Measurements from ENCODE around the gene UQCC2.

The UQCC2 gene

DNA sequence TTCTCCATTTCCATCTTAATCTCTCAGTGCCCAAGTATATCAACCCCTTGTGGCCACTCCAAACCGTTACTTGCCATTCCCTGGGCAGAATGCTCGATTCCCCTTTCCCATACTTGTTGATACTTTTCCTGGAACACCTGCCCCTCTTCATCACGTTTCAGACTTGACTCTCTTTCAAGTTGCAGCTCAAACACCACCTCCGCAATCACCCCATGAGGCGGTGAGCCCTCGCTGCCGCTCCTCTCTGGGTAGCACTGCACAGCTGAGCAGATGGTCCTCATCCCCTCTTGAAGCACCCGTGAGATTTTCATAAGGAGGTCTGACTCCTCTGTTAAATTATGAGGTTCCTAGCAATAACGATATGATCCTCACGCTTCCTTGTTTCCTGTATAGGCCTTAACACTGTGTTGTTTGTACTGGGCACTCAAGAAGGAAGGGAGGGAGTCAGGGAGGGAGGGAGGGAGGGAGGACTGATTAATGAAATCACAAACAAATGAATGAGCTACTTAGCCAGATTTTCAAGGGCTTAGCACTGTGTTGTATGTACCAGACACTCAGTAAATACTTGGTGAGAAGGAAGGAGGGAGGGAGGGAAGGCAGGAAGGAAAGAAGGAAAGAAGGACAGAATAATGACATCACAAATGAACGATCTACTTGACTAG is 8.0 kb upstream of the UQCC2 start:
- no peaks in the 10 kb centered on the region for H3K36me3 ChIP-seq (replicated peaks in 1 of 2; ENCODE audit: control insufficient read depth in 2 of 2, insufficient read depth in 2 of 2, low read length in 2 of 2)
- H3K4ac ChIP-seq (ENCODE audit: low read length): no peak overlapping the region
- DNase-seq (ENCODE audit: low spot score): no peak
- H3K23ac ChIP-seq (ENCODE audit: low read depth, low read length, poor library complexity): no peak overlapping the region
- no peak overlapping the region for H2BK120ac ChIP-seq (ENCODE audit: low read depth, low read length)
- H3K27ac ChIP-seq (replicated peaks; ENCODE audit: low read length): no peak overlapping the region
- no peak overlapping the region for H4K8ac ChIP-seq (ENCODE audit: low read depth, low read length)
- H3K4me2 ChIP-seq (ENCODE audit: insufficient read depth, low read length, poor library complexity, severe bottlenecking): no peak overlapping the region
- no peaks in the 10 kb centered on the region for H3K4me1 ChIP-seq (ENCODE audit: control insufficient read depth in 2 of 2, insufficient read depth in 1 of 2, low read depth in 1 of 2, low read length in 2 of 2)
- H2BK5ac ChIP-seq (ENCODE audit: low read length): no peak overlapping the region
- H2BK15ac ChIP-seq (ENCODE audit: low read length): no peak overlapping the region
- H3K14ac ChIP-seq (ENCODE audit: low read length): no peak overlapping the region
- H2AFZ ChIP-seq (ENCODE audit: low read length): no peak overlapping the region
- no peak overlapping the region for H3K4me3 ChIP-seq (ENCODE audit: low read length in 2 of 2)
- no peaks in the 10 kb centered on the region for H3K79me1 ChIP-seq (ENCODE audit: low read depth, low read length)
- H4K91ac ChIP-seq (ENCODE audit: low read depth, low read length, poor library complexity): no peak overlapping the region
- no peak overlapping the region for H2AK5ac ChIP-seq (ENCODE audit: low read depth, low read length)
- no peak overlapping the region for H2BK12ac ChIP-seq (ENCODE audit: low read length)
- no peaks in the 10 kb centered on the region for H3K9me3 ChIP-seq (replicated peaks in 1 of 2; ENCODE audit: control insufficient read depth in 2 of 2, insufficient read depth in 1 of 2, low read depth in 1 of 2, low read length in 2 of 2)
- WGBS, 2 donors (ENCODE audit: extremely low coverage in 2 of 2, insufficient read length in 2 of 2, insufficient replicate concordance in 1 of 2): no CpG with 5 or more reads among the region's 11 CpGs
- no peak overlapping the region for H3K9ac ChIP-seq (ENCODE audit: low read depth, low read length, poor library complexity)
- H3K18ac ChIP-seq (ENCODE audit: low read length): no peak overlapping the region
- peaks cover 0 to 30% (median 0%) of the 10 kb centered on the region in 3 experiments for H3K27me3 ChIP-seq (ENCODE audit: control insufficient read depth in 3 of 3, insufficient read depth in 3 of 3, low read depth in 1 of 3, low read length in 3 of 3)

DNA sequence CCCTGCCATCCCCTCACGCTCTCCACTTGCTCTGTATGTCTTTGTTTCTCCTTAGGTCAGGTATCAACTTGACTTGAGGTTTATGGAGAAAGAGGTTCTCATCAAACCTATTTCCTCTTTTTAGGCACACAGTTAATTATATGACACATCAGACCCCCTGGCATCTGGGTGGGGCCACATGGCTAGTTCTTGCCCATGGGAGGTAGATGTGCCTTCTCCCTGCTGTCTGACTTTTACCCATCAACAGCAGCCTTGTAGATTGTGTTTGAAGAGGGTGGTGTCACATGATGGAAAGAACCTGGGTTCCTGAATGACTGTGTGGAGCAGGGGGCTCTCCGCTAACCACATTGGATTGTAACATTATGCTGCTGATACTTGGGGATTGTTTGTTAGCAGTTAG is 7.2 kb upstream of the UQCC2 start:
- Histone ChIP-seq H3K23ac (ENCODE audit: low read depth, low read length, poor library complexity) (no peak overlapping the region), H2AFZ (ENCODE audit: low read length) (no peak overlapping the region), H3K36me3 (replicated peaks in 1 of 2; ENCODE audit: control insufficient read depth in 2 of 2, insufficient read depth in 2 of 2, low read length in 2 of 2) (no peaks in the 10 kb centered on the region), H3K18ac (ENCODE audit: low read length) (no peak overlapping the region), H3K9me3 (replicated peaks in 1 of 2; ENCODE audit: control insufficient read depth in 2 of 2, insufficient read depth in 1 of 2, low read depth in 1 of 2, low read length in 2 of 2) (no peaks in the 10 kb centered on the region), H3K27ac (replicated peaks; ENCODE audit: low read length) (no peak overlapping the region), H3K79me1 (ENCODE audit: low read depth, low read length) (no peaks in the 10 kb centered on the region), H3K4me1 (ENCODE audit: control insufficient read depth in 2 of 2, insufficient read depth in 1 of 2, low read depth in 1 of 2, low read length in 2 of 2) (no peaks in the 10 kb centered on the region), H2BK120ac (ENCODE audit: low read depth, low read length) (no peak overlapping the region), H3K4me3 (ENCODE audit: low read length in 2 of 2) (no peak overlapping the region), H3K4me2 (ENCODE audit: insufficient read depth, low read length, poor library complexity, severe bottlenecking) (no peak overlapping the region), H3K9ac (ENCODE audit: low read depth, low read length, poor library complexity) (no peak overlapping the region), H2AK5ac (ENCODE audit: low read depth, low read length) (no peak overlapping the region), H3K14ac (ENCODE audit: low read length) (no peak overlapping the region), H3K4ac (ENCODE audit: low read length) (no peak overlapping the region), H3K27me3 (ENCODE audit: control insufficient read depth in 3 of 3, insufficient read depth in 3 of 3, low read depth in 1 of 3, low read length in 3 of 3) (peaks cover 0 to 24% (median 0%) of the 10 kb centered on the region in 3 experiments), H2BK12ac (ENCODE audit: low read length) (no peak overlapping the region), H4K91ac (ENCODE audit: low read depth, low read length, poor library complexity) (no peak overlapping the region), H4K8ac (ENCODE audit: low read depth, low read length) (no peak overlapping the region), H2BK15ac (ENCODE audit: low read length) (no peak overlapping the region), H2BK5ac (ENCODE audit: low read length) (no peak overlapping the region)
- DNase-seq (ENCODE audit: low spot score): no peak
- no CpG with 5 or more reads among the region's 2 CpGs for WGBS, 2 donors (ENCODE audit: extremely low coverage in 2 of 2, insufficient read length in 2 of 2, insufficient replicate concordance in 1 of 2)

DNA sequence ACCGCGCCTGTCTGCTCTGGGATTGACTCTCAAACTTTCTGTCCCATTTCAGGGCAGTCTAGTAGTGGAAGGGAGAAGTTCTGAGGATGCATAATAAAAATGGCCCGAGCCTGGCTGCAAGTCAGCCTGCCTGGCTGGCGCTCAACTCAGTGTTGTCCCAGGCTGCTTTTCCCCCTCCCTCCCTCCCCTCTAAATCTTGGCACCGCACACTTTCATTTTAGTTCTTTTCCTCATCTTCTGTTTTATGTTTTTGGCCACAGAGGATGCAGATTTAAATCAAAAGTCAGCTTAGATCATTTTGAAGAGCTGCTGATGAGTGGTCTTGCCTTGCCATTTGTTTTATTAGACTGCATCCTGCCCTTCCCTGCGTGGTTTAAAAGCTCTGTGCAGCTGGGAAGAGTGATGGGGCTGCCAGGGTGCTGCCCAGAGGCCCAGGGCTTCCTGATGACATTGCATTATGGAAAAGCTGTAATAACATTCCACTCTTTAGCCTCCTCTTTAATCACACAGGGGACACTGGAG is 6.5 kb upstream of the UQCC2 start:
- H2BK5ac ChIP-seq (ENCODE audit: low read length): no peak overlapping the region
- H4K8ac ChIP-seq (ENCODE audit: low read depth, low read length): no peak overlapping the region
- H3K27ac ChIP-seq (replicated peaks; ENCODE audit: low read length): no peak overlapping the region
- peaks cover 0 to 21% (median 0%) of the 10 kb centered on the region in 3 experiments for H3K27me3 ChIP-seq (ENCODE audit: control insufficient read depth in 3 of 3, insufficient read depth in 3 of 3, low read depth in 1 of 3, low read length in 3 of 3)
- H3K4me1 ChIP-seq (ENCODE audit: control insufficient read depth in 2 of 2, insufficient read depth in 1 of 2, low read depth in 1 of 2, low read length in 2 of 2): no peaks in the 10 kb centered on the region
- H3K9ac ChIP-seq (ENCODE audit: low read depth, low read length, poor library complexity): no peak overlapping the region
- H3K4ac ChIP-seq (ENCODE audit: low read length): no peak overlapping the region
- no peaks in the 10 kb centered on the region for H3K79me1 ChIP-seq (ENCODE audit: low read depth, low read length)
- WGBS, 2 donors (ENCODE audit: extremely low coverage in 2 of 2, insufficient read length in 2 of 2, insufficient replicate concordance in 1 of 2): no CpG with 5 or more reads among the region's 6 CpGs
- no peak overlapping the region for H4K91ac ChIP-seq (ENCODE audit: low read depth, low read length, poor library complexity)
- H3K4me2 ChIP-seq (ENCODE audit: insufficient read depth, low read length, poor library complexity, severe bottlenecking): no peak overlapping the region
- no peaks in the 10 kb centered on the region for H3K9me3 ChIP-seq (replicated peaks in 1 of 2; ENCODE audit: control insufficient read depth in 2 of 2, insufficient read depth in 1 of 2, low read depth in 1 of 2, low read length in 2 of 2)
- no peak overlapping the region for H3K23ac ChIP-seq (ENCODE audit: low read depth, low read length, poor library complexity)
- H2BK12ac ChIP-seq (ENCODE audit: low read length): no peak overlapping the region
- no peak overlapping the region for H3K18ac ChIP-seq (ENCODE audit: low read length)
- H2AK5ac ChIP-seq (ENCODE audit: low read depth, low read length): no peak overlapping the region
- DNase-seq (ENCODE audit: low spot score): no peak
- H3K4me3 ChIP-seq (ENCODE audit: low read length in 2 of 2): no peak overlapping the region
- no peak overlapping the region for H3K14ac ChIP-seq (ENCODE audit: low read length)
- no peaks in the 10 kb centered on the region for H3K36me3 ChIP-seq (replicated peaks in 1 of 2; ENCODE audit: control insufficient read depth in 2 of 2, insufficient read depth in 2 of 2, low read length in 2 of 2)
- no peak overlapping the region for H2BK120ac ChIP-seq (ENCODE audit: low read depth, low read length)
- H2AFZ ChIP-seq (ENCODE audit: low read length): no peak overlapping the region
- no peak overlapping the region for H2BK15ac ChIP-seq (ENCODE audit: low read length)

DNA sequence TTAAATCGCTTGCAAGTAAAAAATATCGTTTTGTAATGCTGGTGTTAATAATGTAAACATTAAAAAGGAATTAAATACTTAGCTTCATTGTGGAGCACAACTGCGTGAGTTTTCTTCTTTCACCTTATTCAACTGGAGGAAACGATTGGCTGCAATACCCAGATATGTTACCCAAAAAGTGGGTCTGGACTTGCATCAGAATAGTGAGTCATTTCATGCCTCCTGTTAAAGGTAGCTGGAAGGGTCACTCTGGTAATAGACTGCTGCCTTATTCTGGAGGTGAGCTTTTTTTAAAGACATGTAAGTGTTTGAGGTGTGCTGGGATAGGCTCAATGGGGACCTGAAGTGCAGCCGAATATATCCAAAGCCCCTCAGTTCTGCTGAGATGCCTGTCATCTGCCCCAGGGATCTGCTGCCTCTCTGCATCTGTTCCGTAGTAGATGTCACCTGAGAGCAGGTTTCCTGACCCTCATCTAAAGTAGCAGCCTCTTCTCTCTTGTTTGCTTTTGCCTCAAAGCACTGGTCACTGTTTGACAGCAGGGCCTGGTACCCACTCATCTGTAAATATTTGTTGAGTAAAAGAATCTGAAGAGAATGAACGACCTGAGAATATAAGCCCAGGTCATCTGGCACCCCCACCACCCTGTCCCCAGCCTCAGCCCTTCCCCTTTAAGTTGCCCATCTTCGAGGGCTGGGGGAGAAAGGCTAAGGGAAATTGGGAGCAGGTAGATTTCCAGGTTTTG is 5.6 kb upstream of the UQCC2 start:
- no peaks in the 10 kb centered on the region for H3K36me3 ChIP-seq (replicated peaks in 1 of 2; ENCODE audit: control insufficient read depth in 2 of 2, insufficient read depth in 2 of 2, low read length in 2 of 2)
- no peak overlapping the region for H2AK5ac ChIP-seq (ENCODE audit: low read depth, low read length)
- H2AFZ ChIP-seq (ENCODE audit: low read length): no peak overlapping the region
- no peak overlapping the region for H3K27ac ChIP-seq (replicated peaks; ENCODE audit: low read length)
- H3K18ac ChIP-seq (ENCODE audit: low read length): no peak overlapping the region
- no peak overlapping the region for H3K4me3 ChIP-seq (ENCODE audit: low read length in 2 of 2)
- H3K4me2 ChIP-seq (ENCODE audit: insufficient read depth, low read length, poor library complexity, severe bottlenecking): no peak overlapping the region
- no peak overlapping the region for H2BK12ac ChIP-seq (ENCODE audit: low read length)
- H3K27me3 ChIP-seq (ENCODE audit: control insufficient read depth in 3 of 3, insufficient read depth in 3 of 3, low read depth in 1 of 3, low read length in 3 of 3): peaks cover 0 to 14% (median 0%) of the 10 kb centered on the region in 3 experiments
- H3K79me1 ChIP-seq (ENCODE audit: low read depth, low read length): no peaks in the 10 kb centered on the region
- DNase-seq (ENCODE audit: low spot score): no peak
- H4K8ac ChIP-seq (ENCODE audit: low read depth, low read length): no peak overlapping the region
- no CpG with 5 or more reads among the region's 8 CpGs for WGBS, 2 donors (ENCODE audit: extremely low coverage in 2 of 2, insufficient read length in 2 of 2, insufficient replicate concordance in 1 of 2)
- H3K23ac ChIP-seq (ENCODE audit: low read depth, low read length, poor library complexity): no peak overlapping the region
- no peak overlapping the region for H4K91ac ChIP-seq (ENCODE audit: low read depth, low read length, poor library complexity)
- no peak overlapping the region for H3K9ac ChIP-seq (ENCODE audit: low read depth, low read length, poor library complexity)
- H2BK120ac ChIP-seq (ENCODE audit: low read depth, low read length): no peak overlapping the region
- no peak overlapping the region for H3K14ac ChIP-seq (ENCODE audit: low read length)
- no peak overlapping the region for H3K4ac ChIP-seq (ENCODE audit: low read length)
- no peaks in the 10 kb centered on the region for H3K9me3 ChIP-seq (replicated peaks in 1 of 2; ENCODE audit: control insufficient read depth in 2 of 2, insufficient read depth in 1 of 2, low read depth in 1 of 2, low read length in 2 of 2)
- no peaks in the 10 kb centered on the region for H3K4me1 ChIP-seq (ENCODE audit: control insufficient read depth in 2 of 2, insufficient read depth in 1 of 2, low read depth in 1 of 2, low read length in 2 of 2)
- H2BK5ac ChIP-seq (ENCODE audit: low read length): no peak overlapping the region
- H2BK15ac ChIP-seq (ENCODE audit: low read length): no peak overlapping the region
